HEK293 (cell line): Measurements from ENCODE around the gene CPE.

Source experiments
- CTCF ChIA-PET: fragments of 350-600 bp; formaldehyde crosslinking; extraction: SDS; loops from one replicate; lab custom pipeline; 2021; ENCODE audit warnings: antibody characterized with exemption; lab: Yijun Ruan, JAX
- POLR2A ChIA-PET: fragments of 300-600 bp; formaldehyde crosslinking; extraction: SDS; loops from one replicate; lab custom pipeline; 2020; ENCODE audit warnings: antibody characterized with exemption, inconsistent platforms; lab: Yijun Ruan, JAX
- H3K27ac ChIP-seq: fragments of 200-500 bp; sonication (Bioruptor generic); 2 replicates; pipeline ENCODE4 v1.5.1; 2014; ENCODE audit warnings: low read depth, low read length, control low read depth, inconsistent platforms; ENCODE audit errors: extremely low read depth
- H3K36me3 ChIP-seq, 2 experiments: fragments of 200-500 bp in 1 of 2; sonication (Bioruptor generic) in 1 of 2; 1 replicate in 1 of 2; 2 replicates in 1 of 2; pipeline ENCODE4 v1.5.1; 2014 to 2017; ENCODE audit warnings: inconsistent platforms in 2 of 2, low read length in 2 of 2; ENCODE audit not compliant: control insufficient read depth in 2 of 2, insufficient read depth in 1 of 2
- H3K4me1 ChIP-seq: fragments of 200-500 bp; sonication (Bioruptor generic); 2 replicates; pipeline ENCODE4 v1.5.1; 2014; ENCODE audit warnings: mild to moderate bottlenecking, low read length, inconsistent platforms; ENCODE audit not compliant: control insufficient read depth, insufficient read depth
- H3K4me3 ChIP-seq: 2 replicates; pipeline ENCODE4 v1.5.1; 2011; ENCODE audit warnings: low read depth, mild to moderate bottlenecking, control low read depth, low read length, moderate library complexity
- H3K9me3 ChIP-seq: fragments of 200-500 bp; sonication (Bioruptor generic); 2 replicates; pipeline ENCODE4 v1.5.1; 2014; ENCODE audit warnings: low read depth, low read length, inconsistent platforms; ENCODE audit not compliant: control insufficient read depth, insufficient read depth
- ATF2 ChIP-seq: fragments of 450-650 bp; formaldehyde crosslinking; IDR thresholded peaks from 2 replicates; pipeline ENCODE4 v1.5.1; 2016; ENCODE audit warnings: missing biosample characterization, missing genetic modification characterization, low read depth
- GFI1B ChIP-seq: fragments of 450-650 bp; formaldehyde crosslinking; IDR thresholded peaks from 2 replicates; pipeline ENCODE4 v1.5.1; 2016; ENCODE audit warnings: missing biosample characterization, missing genetic modification characterization
- GLI4 ChIP-seq: fragments of 450-650 bp; formaldehyde crosslinking; IDR thresholded peaks from 2 replicates; pipeline ENCODE4 v1.5.1; 2016; ENCODE audit warnings: missing biosample characterization, missing genetic modification characterization
- TRIM28 ChIP-seq: IDR thresholded peaks from 2 replicates; pipeline ENCODE4 v1.6.1; 2011; ENCODE audit warnings: low read length, control low read depth, borderline replicate concordance
- WT1 ChIP-seq: fragments of 450-650 bp; formaldehyde crosslinking; IDR thresholded peaks from 2 replicates; pipeline ENCODE4 v1.5.1; 2016; ENCODE audit warnings: missing biosample characterization, missing genetic modification characterization
- ZFP3 ChIP-seq: fragments of 450-650 bp; formaldehyde crosslinking; IDR thresholded peaks from 2 replicates; pipeline ENCODE4 v1.5.1; 2016; ENCODE audit warnings: low read depth, missing biosample characterization, missing genetic modification characterization
- ZNF140 ChIP-seq: fragments of 450-650 bp; formaldehyde crosslinking; IDR thresholded peaks from 2 replicates; pipeline ENCODE4 v1.5.1; 2016; ENCODE audit warnings: missing biosample characterization, missing genetic modification characterization
- ZNF214 ChIP-seq: fragments of 450-650 bp; formaldehyde crosslinking; IDR thresholded peaks from 2 replicates; pipeline ENCODE4 v1.5.1; 2017; ENCODE audit warnings: missing biosample characterization, mild to moderate bottlenecking, missing genetic modification characterization, borderline replicate concordance
- ZNF239 ChIP-seq: fragments of 450-650 bp; formaldehyde crosslinking; IDR thresholded peaks from 2 replicates; pipeline ENCODE4 v1.5.1; 2016; ENCODE audit warnings: missing biosample characterization, missing genetic modification characterization
- ZNF24 ChIP-seq: fragments of 450-650 bp; formaldehyde crosslinking; IDR thresholded peaks from 2 replicates; pipeline ENCODE4 v1.5.1; 2016; ENCODE audit warnings: missing biosample characterization, missing genetic modification characterization
- ZNF248 ChIP-seq: fragments of 450-650 bp; formaldehyde crosslinking; IDR thresholded peaks from 2 replicates; pipeline ENCODE4 v1.5.1; 2017; ENCODE audit warnings: missing biosample characterization, missing genetic modification characterization
- ZNF302 ChIP-seq: fragments of 450-650 bp; formaldehyde crosslinking; IDR thresholded peaks from 2 replicates; pipeline ENCODE4 v1.5.1; 2016; ENCODE audit warnings: missing biosample characterization, missing genetic modification characterization, low read depth
- ZNF416 ChIP-seq: fragments of 450-650 bp; formaldehyde crosslinking; IDR thresholded peaks from 2 replicates; pipeline ENCODE4 v1.5.1; 2016; ENCODE audit warnings: missing biosample characterization, missing genetic modification characterization
- ZNF514 ChIP-seq: fragments of 450-650 bp; formaldehyde crosslinking; IDR thresholded peaks from 2 replicates; pipeline ENCODE4 v1.5.1; 2016; ENCODE audit warnings: missing biosample characterization, missing genetic modification characterization
- ZNF518A ChIP-seq: fragments of 450-650 bp; formaldehyde crosslinking; conservative IDR thresholded peaks from 2 replicates; pipeline ENCODE4 v1.5.1; 2016; ENCODE audit warnings: low read depth, missing biosample characterization, missing genetic modification characterization
- ZNF549 ChIP-seq: fragments of 450-650 bp; IDR thresholded peaks from 2 replicates; pipeline ENCODE4 v1.5.1; 2018; ENCODE audit warnings: missing biosample characterization, missing genetic modification characterization, mild to moderate bottlenecking, inconsistent platforms, moderate library complexity
- ZNF555 ChIP-seq: fragments of 450-650 bp; formaldehyde crosslinking; conservative IDR thresholded peaks from 2 replicates; pipeline ENCODE4 v1.5.1; 2017; ENCODE audit warnings: missing biosample characterization, mild to moderate bottlenecking, missing genetic modification characterization, inconsistent platforms
- ZNF639 ChIP-seq: fragments of 450-650 bp; formaldehyde crosslinking; IDR thresholded peaks from 2 replicates; pipeline ENCODE4 v1.5.1; 2016; ENCODE audit warnings: missing biosample characterization, missing genetic modification characterization
- ZNF654 ChIP-seq: fragments of 450-650 bp; formaldehyde crosslinking; IDR thresholded peaks from 2 replicates; pipeline ENCODE4 v1.5.1; 2016; ENCODE audit warnings: low read depth, missing biosample characterization, missing genetic modification characterization
- ZNF664 ChIP-seq: fragments of 450-650 bp; formaldehyde crosslinking; IDR thresholded peaks from 2 replicates; pipeline ENCODE4 v1.5.1; 2016; ENCODE audit warnings: missing biosample characterization, missing genetic modification characterization

The CPE gene

GRCh38 chr4:165524532-165525190 is 145.9 kb downstream of the CPE start:
- CTCF ChIA-PET: interaction anchor here (0.9 kb wide), 1 partner anchor 59 kb away, joined by 3 read pairs; no protein-coding TSS in a partner anchor
- H3K4me1 ChIP-seq: no peaks in the 10 kb centered on the region
- no peak overlapping the region for H3K27ac ChIP-seq
- TF ChIP-seq ZNF239 (no peak), ZNF639 (tag by site-specific recombination) (no peak)
- TF ChIP-seq, all 188 proteins: peak for 0
- H3K9me3 ChIP-seq: no peaks in the 10 kb centered on the region
- POLR2A ChIA-PET: no interaction called here
- no peaks in the 10 kb centered on the region for H3K36me3 ChIP-seq
- no peak overlapping the region for H3K4me3 ChIP-seq

- H3K9me3 ChIP-seq: no peaks in the 10 kb centered on the region
- TF ChIP-seq ZFP3 (tag by site-specific recombination) (no peak), GFI1B (no peak), ZNF416 (tag by site-specific recombination) (no peak), GLI4 (tag by site-specific recombination) (no peak), WT1 (tag by site-specific recombination) (no peak)
- TF ChIP-seq, all 188 proteins: peak for 0
- Histone ChIP-seq H3K36me3 (no peaks in the 10 kb centered on the region), H3K4me3 (no peak overlapping the region), H3K4me1 (no peaks in the 10 kb centered on the region), H3K27ac (no peak overlapping the region)
- CTCF ChIA-PET: interaction anchor here (0.8 to 1.1 kb wide), 2 partner anchors 9 to 39 kb away, joined by 3 to 4 read pairs; no protein-coding TSS in a partner anchor
- POLR2A ChIA-PET: no interaction called here
These were observed 154.2 kb downstream of the CPE start for GRCh38 chr4:165532976-165533375.

GRCh38 chr4:165537028-165537648 is 158.3 kb downstream of the CPE start:
- ChIA-PET CTCF (interaction anchor here (0.6 to 1.3 kb wide), 12 partner anchors 26 to 1057 kb away, joined by 3 to 7 read pairs (median 4); no protein-coding TSS in a partner anchor), POLR2A (no interaction called here)
- H3K4me3 ChIP-seq: no peak overlapping the region
- TF ChIP-seq ZNF654 (peak; percentile 78), TRIM28 (no peak), ZNF302 (tag by site-specific recombination) (no peak), ZNF248 (no peak)
- TF ChIP-seq, all 188 proteins: peak for 1
- H3K36me3 ChIP-seq: no peaks in the 10 kb centered on the region
- H3K27ac ChIP-seq: no peak overlapping the region
- H3K9me3 ChIP-seq: no peaks in the 10 kb centered on the region
- H3K4me1 ChIP-seq: no peaks in the 10 kb centered on the region

- Histone ChIP-seq H3K4me1 (no peaks in the 10 kb centered on the region), H3K27ac (no peak overlapping the region), H3K9me3 (no peaks in the 10 kb centered on the region), H3K36me3 (no peaks in the 10 kb centered on the region), H3K4me3 (no peak overlapping the region)
- ChIA-PET CTCF (interaction anchor here (0.7 kb wide), 3 partner anchors 11 to 1653 kb away, joined by 3 to 6 read pairs (median 3); no protein-coding TSS in a partner anchor), POLR2A (no interaction called here)
- TF ChIP-seq ZNF140 (tag by site-specific recombination): no peak
- no peak for TF ChIP-seq ZNF514 (tag by site-specific recombination)
- no peak for TF ChIP-seq ZNF24 (tag by site-specific recombination)
- TF ChIP-seq ZNF549 (tag by site-specific recombination): no peak
- no peak for TF ChIP-seq ATF2 (tag by site-specific recombination)
- TF ChIP-seq ZNF664 (tag by site-specific recombination): no peak
- TF ChIP-seq ZFP3 (tag by site-specific recombination): no peak
- TF ChIP-seq ZNF214 (tag by site-specific recombination): no peak
- no peak for TF ChIP-seq GFI1B
- TF ChIP-seq ZNF518A (tag by site-specific recombination): no peak
- no peak for TF ChIP-seq ZNF555 (tag by site-specific recombination)
These were observed 161.0 kb downstream of the CPE start for GRCh38 chr4:165539801-165540200.
